IPS-20b (cell line): Measurements from ENCODE around the gene PPP1R13B.

Source experiments
- H3K27ac ChIP-seq: one replicate; pipeline ENCODE4 v1.5.1; 2013; ENCODE audit warnings: low read length
- H3K27me3 ChIP-seq: 2 replicates; pipeline ENCODE4 v1.6.1; 2013; ENCODE audit warnings: mild to moderate bottlenecking, low read length, inconsistent platforms; ENCODE audit not compliant: insufficient read depth
- H3K36me3 ChIP-seq: 2 replicates; pipeline ENCODE4 v1.6.1; 2013; ENCODE audit warnings: low read depth, mild to moderate bottlenecking, inconsistent platforms, low read length, moderate library complexity; ENCODE audit not compliant: insufficient read depth
- H3K4me1 ChIP-seq: 2 replicates; pipeline ENCODE4 v1.6.1; 2013; ENCODE audit warnings: mild to moderate bottlenecking, control low read depth, inconsistent platforms, low read length, moderate library complexity; ENCODE audit not compliant: insufficient read depth
- H3K4me3 ChIP-seq: 2 replicates; pipeline ENCODE4 v1.5.1; 2013; ENCODE audit warnings: mild to moderate bottlenecking, low read length, inconsistent platforms
- H3K9ac ChIP-seq: 2 replicates; pipeline ENCODE4 v1.6.1; 2013; ENCODE audit warnings: low read depth, mild to moderate bottlenecking, inconsistent platforms, low read length, moderate library complexity
- H3K9me3 ChIP-seq: 2 replicates; pipeline ENCODE4 v1.6.1; 2013; ENCODE audit warnings: mild to moderate bottlenecking, low read depth, low read length, inconsistent platforms; ENCODE audit not compliant: insufficient read depth

Gene PPP1R13B

DNA sequence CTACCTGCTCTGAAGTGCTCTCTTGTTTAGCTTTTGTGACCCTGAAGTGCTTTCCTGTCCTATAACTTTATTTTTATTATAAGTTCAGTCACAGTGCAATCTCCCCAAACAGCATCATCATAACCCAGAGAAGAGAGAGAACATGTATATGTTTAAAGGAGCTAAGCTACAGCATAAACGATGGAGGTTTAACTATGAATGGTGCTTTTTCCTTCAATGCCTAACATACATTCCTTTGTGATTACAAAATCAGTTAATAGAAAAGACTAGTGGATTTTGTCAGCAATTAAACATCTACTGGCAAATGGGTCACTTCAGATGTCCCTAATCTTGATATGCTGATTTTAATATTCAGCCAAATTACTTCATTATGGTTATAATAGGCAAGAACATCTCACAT is 85.3 kb downstream of the PPP1R13B start:
- Histone ChIP-seq H3K36me3 (no peaks in the 10 kb centered on the region), H3K9ac (no peak overlapping the region), H3K27me3 (no peaks in the 10 kb centered on the region), H3K9me3 (no peaks in the 10 kb centered on the region), H3K4me3 (no peak overlapping the region), H3K27ac (no peak overlapping the region), H3K4me1 (peaks cover 5% of the 10 kb centered on the region; the same call in 1 of the 2 replicates)

DNA sequence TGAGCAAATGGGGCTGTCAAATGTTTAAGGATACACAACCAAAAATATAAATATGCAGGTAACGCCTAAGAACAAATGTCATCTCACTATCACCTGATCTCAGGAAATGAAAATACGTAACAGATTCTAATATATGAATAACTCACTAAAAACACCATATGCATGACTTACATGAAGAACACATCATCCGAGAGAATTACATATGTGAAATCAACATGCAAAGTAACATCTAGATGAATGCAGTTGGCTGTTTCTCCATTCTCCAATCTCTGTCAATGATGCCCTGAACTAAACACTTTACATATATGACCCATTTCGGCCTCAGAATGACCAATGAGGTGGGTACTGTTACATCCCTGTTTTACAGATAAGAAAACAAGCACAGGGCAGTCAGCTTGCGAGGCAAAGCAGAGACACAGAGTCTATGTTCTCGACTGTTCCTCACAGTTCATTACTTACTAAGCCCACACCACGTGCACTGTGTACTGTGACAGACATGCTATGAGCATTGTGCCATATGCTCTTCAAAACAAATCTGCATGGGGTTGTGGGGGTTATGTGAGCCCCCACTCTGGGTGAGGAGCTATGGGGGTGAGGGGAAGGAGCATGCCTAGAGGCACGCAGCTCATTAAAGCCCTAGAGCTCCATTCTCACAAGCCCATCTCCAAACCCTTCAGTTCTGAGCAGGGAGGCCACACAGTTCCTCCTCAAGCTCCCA is 89.2 kb downstream of the PPP1R13B start:
- Histone ChIP-seq H3K9me3 (no peaks in the 10 kb centered on the region), H3K4me1 (peaks cover 5% of the 10 kb centered on the region; the same call in 1 of the 2 replicates), H3K36me3 (no peaks in the 10 kb centered on the region), H3K9ac (no peak overlapping the region), H3K4me3 (no peak overlapping the region), H3K27ac (no peak overlapping the region), H3K27me3 (no peaks in the 10 kb centered on the region)

DNA sequence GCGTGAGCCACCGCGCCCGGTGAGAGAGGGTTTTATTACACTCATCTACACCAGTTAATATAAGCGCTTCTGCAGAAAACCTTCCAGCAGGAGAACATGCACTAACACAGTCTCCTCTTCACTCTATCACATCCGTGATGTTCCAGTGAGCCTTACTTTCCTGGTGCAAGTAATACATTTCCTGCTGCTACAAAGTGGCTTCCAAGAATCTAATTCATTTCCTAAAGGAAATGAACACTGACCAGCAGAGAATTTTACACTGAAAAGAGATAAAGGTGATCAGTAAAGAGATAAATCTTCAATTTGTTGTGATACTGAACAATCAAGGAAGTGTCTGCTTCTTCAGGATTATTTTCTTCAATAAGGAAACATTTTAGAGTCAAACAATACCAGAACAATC is 92.3 kb downstream of the PPP1R13B start:
- no peak overlapping the region for H3K4me3 ChIP-seq
- no peaks in the 10 kb centered on the region for H3K4me1 ChIP-seq
- H3K27ac ChIP-seq, result no peak overlapping the region
- no peaks in the 10 kb centered on the region for H3K36me3 ChIP-seq
- no peaks in the 10 kb centered on the region for H3K27me3 ChIP-seq
- no peak overlapping the region for H3K9ac ChIP-seq
- H3K9me3 ChIP-seq, result no peaks in the 10 kb centered on the region

DNA sequence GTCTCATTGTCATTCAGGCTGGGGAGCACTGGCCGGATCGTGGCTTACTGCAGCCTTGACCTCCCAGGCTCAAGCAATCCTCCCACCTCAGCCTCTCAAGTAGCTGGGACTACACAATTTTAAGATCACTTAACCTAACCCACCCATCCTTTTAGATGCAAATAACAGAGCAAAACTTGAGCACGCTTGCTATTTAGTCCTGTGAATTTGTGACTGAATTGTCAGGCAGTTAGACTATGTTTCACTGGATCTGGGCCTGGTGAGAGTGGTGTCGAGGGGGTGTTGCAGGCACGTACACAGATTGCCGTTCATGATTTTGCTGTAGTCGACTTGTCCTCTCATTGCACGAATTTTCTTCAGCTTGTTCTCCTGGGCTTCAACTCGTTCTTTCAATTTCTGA is 93.6 kb downstream of the PPP1R13B start:
- Histone ChIP-seq H3K27me3 (no peaks in the 10 kb centered on the region), H3K9me3 (no peaks in the 10 kb centered on the region), H3K36me3 (no peaks in the 10 kb centered on the region), H3K9ac (no peak overlapping the region), H3K4me3 (no peak overlapping the region), H3K4me1 (no peaks in the 10 kb centered on the region), H3K27ac (no peak overlapping the region)

DNA sequence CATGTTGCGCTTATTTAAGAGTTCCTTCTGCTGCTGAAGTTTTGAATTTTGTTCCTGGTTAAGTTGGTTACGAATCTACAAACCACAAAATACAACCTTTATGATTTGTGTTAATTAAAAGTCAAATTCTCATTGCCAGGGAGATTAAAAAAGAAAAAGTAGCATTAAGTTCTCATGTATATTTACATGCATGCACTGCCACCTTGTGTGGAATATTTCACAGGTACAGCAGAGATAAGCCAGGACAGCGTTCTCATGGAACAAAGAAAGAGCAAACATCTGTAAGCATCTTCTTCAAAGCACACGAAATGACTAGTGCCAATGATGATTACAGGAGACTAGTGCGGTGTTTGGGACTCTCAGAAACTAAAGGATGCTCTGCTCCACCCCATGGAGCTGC is 97.5 kb downstream of the PPP1R13B start:
- H3K27me3 ChIP-seq, result no peaks in the 10 kb centered on the region
- no peak overlapping the region for H3K27ac ChIP-seq
- H3K4me1 ChIP-seq, result no peaks in the 10 kb centered on the region
- H3K9ac ChIP-seq, result no peak overlapping the region
- no peaks in the 10 kb centered on the region for H3K36me3 ChIP-seq
- H3K9me3 ChIP-seq, result no peaks in the 10 kb centered on the region
- H3K4me3 ChIP-seq, result no peak overlapping the region

DNA sequence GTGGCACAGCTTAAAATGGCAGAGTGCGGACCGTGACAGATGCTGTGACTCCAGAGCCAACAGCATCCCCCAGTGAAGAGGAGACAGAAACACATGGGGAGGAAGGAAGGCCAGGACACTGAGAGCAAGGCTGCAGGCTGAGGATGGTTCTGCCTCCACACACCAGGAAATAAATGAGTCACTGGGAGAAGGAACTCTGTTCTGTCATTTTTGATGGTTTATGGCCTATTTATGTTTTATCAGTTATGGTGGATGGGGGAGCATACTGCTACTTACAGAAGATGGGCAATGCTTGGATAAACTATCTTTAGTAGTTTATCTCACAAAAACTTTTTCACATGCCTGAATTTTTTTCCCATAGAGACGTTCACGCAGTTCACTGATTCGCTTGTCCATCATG is 97.9 kb downstream of the PPP1R13B start:
- Histone ChIP-seq H3K4me1 (no peaks in the 10 kb centered on the region), H3K4me3 (no peak overlapping the region), H3K9ac (no peak overlapping the region), H3K36me3 (no peaks in the 10 kb centered on the region), H3K27me3 (no peaks in the 10 kb centered on the region), H3K27ac (no peak overlapping the region), H3K9me3 (no peaks in the 10 kb centered on the region)

DNA sequence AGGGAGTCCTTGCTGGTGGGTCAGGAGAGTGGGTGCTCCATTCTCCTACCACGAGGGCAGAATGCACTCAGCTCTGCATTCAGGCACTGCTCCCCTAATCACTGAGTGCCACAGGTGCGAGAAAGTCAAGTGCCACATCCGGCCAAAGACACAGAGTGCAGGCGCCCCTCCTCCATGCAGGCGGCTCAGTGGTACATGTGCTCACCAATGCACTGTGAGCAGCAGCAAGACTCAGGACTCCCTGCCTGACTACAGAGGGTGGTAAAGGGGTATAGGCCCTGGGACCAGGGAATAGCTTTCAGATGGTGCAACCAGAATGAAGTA is 98.9 kb downstream of the PPP1R13B start:
- no peaks in the 10 kb centered on the region for H3K4me1 ChIP-seq
- no peak overlapping the region for H3K27ac ChIP-seq
- H3K36me3 ChIP-seq, result no peaks in the 10 kb centered on the region
- H3K4me3 ChIP-seq, result no peak overlapping the region
- no peaks in the 10 kb centered on the region for H3K27me3 ChIP-seq
- no peak overlapping the region; the same call in 1 of the 2 replicates for H3K9ac ChIP-seq
- H3K9me3 ChIP-seq, result no peaks in the 10 kb centered on the region

DNA sequence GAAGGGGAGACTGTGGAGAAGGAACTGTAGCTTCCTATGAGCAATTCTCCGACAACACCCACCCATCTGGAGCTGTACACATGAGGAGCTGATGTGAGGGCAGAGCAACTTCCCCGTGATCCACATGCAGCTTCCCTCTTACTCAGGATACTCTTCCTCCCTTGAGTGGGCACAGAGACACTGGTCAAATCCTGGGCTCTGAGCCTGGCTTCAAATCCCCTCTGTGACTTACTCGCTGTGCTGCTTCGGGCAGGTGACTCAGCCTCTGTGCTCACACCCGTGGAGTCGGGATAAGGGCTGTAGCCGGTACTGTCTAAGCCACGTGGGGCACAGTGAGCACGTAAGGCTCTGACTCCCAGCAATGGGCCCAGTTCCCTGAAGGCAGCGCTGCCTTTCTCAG is 100.7 kb downstream of the PPP1R13B start:
- H3K4me1 ChIP-seq, result no peaks in the 10 kb centered on the region
- no peak overlapping the region for H3K27ac ChIP-seq
- H3K27me3 ChIP-seq, result no peaks in the 10 kb centered on the region
- H3K9me3 ChIP-seq, result no peaks in the 10 kb centered on the region
- H3K9ac ChIP-seq, result no peak overlapping the region
- H3K36me3 ChIP-seq, result no peaks in the 10 kb centered on the region
- H3K4me3 ChIP-seq, result no peak overlapping the region

DNA sequence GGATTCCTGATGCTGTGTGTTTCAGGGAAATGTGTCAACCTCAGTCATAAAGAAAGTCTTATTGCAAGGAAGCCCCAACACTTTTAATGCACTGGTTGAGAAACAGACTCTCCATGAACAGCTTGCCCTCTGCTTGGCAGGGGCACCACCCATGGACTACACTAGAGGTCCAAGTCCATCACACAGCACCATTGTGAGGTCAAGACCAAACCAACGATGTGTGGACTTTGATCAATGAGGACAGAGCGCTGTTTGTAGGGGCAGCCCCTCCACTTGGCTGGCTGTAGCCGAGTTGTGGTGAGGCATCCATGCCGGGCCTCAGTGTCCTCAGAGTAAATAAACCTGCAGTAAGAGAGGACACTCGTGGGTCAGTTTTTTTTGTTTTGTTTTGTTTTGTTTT is 102.0 kb downstream of the PPP1R13B start:
- Histone ChIP-seq H3K4me3 (no peak overlapping the region), H3K4me1 (no peaks in the 10 kb centered on the region), H3K36me3 (no peaks in the 10 kb centered on the region), H3K27me3 (no peaks in the 10 kb centered on the region), H3K9me3 (no peaks in the 10 kb centered on the region), H3K27ac (no peak overlapping the region), H3K9ac (no peak overlapping the region)

DNA sequence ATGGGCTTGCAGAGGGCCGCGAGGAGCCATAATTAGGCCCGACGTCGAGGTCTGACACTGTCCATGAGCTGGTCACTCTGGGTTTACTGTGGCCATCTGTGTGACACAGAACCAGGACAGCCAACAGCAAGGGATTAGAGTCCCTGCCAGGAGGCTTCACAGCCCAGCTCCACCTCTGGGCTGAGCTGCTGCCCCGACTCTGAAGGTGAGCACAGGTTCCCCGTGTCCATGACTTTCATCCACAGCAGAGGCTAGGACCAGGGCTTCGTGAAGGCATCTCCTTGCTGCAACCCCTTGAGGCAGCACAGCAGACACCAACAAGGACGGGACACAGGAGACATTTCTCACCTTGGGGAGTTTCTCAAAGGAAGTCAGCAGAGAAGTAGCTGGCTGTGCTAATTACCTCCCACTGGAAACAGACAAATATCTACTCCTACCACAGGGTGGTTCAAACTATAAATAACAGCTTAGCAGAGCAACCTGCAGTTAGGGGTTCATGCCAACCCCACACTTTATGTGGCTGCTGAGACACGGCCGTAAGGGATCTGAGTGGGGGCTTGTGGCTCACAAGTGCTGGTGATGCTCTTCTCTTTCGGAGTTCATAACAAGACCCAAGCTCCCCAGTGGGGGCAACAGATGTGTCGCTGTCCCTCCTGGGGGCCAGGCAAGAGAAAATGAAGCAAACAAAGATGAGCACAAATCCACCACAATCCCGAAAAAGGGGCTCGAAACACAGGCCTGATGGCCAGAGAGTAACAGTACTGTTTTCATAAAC is 102.6 kb downstream of the PPP1R13B start:
- no peak overlapping the region for H3K9ac ChIP-seq
- H3K9me3 ChIP-seq, result no peaks in the 10 kb centered on the region
- H3K4me1 ChIP-seq, result no peaks in the 10 kb centered on the region
- H3K4me3 ChIP-seq, result no peak overlapping the region
- H3K36me3 ChIP-seq, result no peaks in the 10 kb centered on the region
- no peak overlapping the region for H3K27ac ChIP-seq
- no peaks in the 10 kb centered on the region for H3K27me3 ChIP-seq

DNA sequence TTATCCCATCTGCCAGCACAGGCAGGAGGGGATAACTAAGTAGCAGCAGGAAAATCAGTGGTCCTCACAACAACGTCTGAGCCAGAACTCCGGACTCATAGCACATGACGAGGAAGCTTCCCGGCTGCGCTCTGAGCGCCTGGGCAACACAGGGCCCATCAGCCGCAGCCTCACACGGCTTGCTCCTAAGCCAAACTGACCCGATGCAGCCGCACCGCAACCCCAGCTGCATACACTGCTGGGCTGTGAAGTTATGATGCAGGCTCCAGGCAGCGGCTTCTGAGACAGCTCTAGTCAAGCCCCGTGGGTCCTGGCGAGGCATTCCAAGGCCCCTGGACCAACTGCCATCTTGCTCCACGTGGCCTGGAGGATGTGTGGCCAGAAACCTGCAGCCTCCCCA is 103.7 kb downstream of the PPP1R13B start:
- Histone ChIP-seq H3K4me1 (0 out of 2 replicates have a peak, but pooled peaks cover 2% of the 10 kb centered on the region), H3K36me3 (no peaks in the 10 kb centered on the region), H3K4me3 (no peak overlapping the region), H3K27ac (no peak overlapping the region), H3K27me3 (no peaks in the 10 kb centered on the region), H3K9me3 (no peaks in the 10 kb centered on the region), H3K9ac (no peak overlapping the region)
